HepG2 (cell line): ENCODE measurements around the gene WDR83. TPM values are rescaled to one million over a fixed set of nuclear protein-coding genes. Genes with fewer than 3 reads are reported as not detected.

Source experiments
- ATAC-seq: fragments of 200-7000 bp; cut with Tn5 transposase; 3 replicates; pipeline ENCODE4 v1.9.1; 2020; ENCODE audit warnings: mild to moderate bottlenecking, moderate library complexity
- BruUV-seq: library from RNA; stranded (reverse); fragments of 400-500 nt; replicated peaks from 2 replicates; lab custom pipeline; 2021; lab: Mats Ljungman, UMichigan
- CTCF ChIA-PET: fragments of 300-600 bp; formaldehyde crosslinking; extraction: SDS; loops from one replicate; lab custom pipeline; 2021; ENCODE audit warnings: low total read pairs, inconsistent platforms, low intra/inter-chr PET ratio; lab: Yijun Ruan, JAX
- POLR2A ChIA-PET: fragments of 350-600 bp; sonication (Branson Sonifier 250); formaldehyde crosslinking; loops from one replicate; lab custom pipeline; 2020; ENCODE audit warnings: antibody characterized with exemption, inconsistent platforms; lab: Yijun Ruan, JAX
- DNase-seq: peaks from one replicate; pipeline ENCODE4 v3.0.0-alpha.2; 2015; ENCODE audit warnings: low spot score
- FAIRE-seq: peaks from 3 replicates; lab custom pipeline; 2011; peaks lifted over from hg19 to GRCh38; lab: Jason Lieb, UNC
- H2AFZ ChIP-seq: one replicate; pipeline ENCODE4 v1.6.1; 2011; ENCODE audit warnings: low read length, inconsistent platforms
- H3K27ac ChIP-seq: fragments of 300-600 bp; 3 replicates; pipeline ENCODE4 v1.8.0; 2011; ENCODE audit warnings: mixed run types, mild to moderate bottlenecking, mixed read lengths, low read length, inconsistent platforms; ENCODE audit not compliant: insufficient read depth; ENCODE audit errors: extremely low read length
- H3K27me3 ChIP-seq, 2 experiments: fragments of 200-600 bp in 1 of 2; 2 replicates in 1 of 2; 3 replicates in 1 of 2; pipeline versions ENCODE4 v1.6.0 to v1.8.0; 2011; ENCODE audit warnings: low read length in 2 of 2, mild to moderate bottlenecking in 2 of 2, moderate library complexity in 2 of 2, inconsistent platforms in 1 of 2; ENCODE audit not compliant: insufficient read depth in 2 of 2, control insufficient read depth in 1 of 2
- H3K36me3 ChIP-seq, 2 experiments: fragments of 200-600 bp in 1 of 2; replicated peaks in 1 of 2; 2 replicates in 1 of 2; 3 replicates in 1 of 2; pipeline versions ENCODE4 v1.5.1 to v1.8.0; 2011; ENCODE audit warnings: low read length in 2 of 2, inconsistent platforms in 1 of 2; ENCODE audit not compliant: insufficient read depth in 2 of 2, control insufficient read depth in 1 of 2
- H3K4me1 ChIP-seq: 2 replicates; pipeline ENCODE4 v1.5.1; 2012; ENCODE audit warnings: low read length, inconsistent platforms; ENCODE audit not compliant: insufficient read depth
- H3K4me2 ChIP-seq: 2 replicates; pipeline ENCODE4 v1.6.0; 2011; ENCODE audit warnings: low read depth, low read length, inconsistent platforms
- H3K4me3 ChIP-seq, 3 experiments: fragments of 200-600 bp in 1 of 3; sonication (generic), shearing (Covaris generic) in 1 of 3; replicated peaks in 1 of 3; 2 replicates each; pipeline ENCODE4 v1.5.1; 2011 to 2016; ENCODE audit warnings: low read length in 3 of 3, inconsistent platforms in 2 of 3, low read depth in 2 of 3, mild to moderate bottlenecking in 2 of 3, control low read depth in 1 of 3, mixed read lengths in 1 of 3; ENCODE audit not compliant: insufficient read depth in 1 of 3
- H3K79me2 ChIP-seq: one replicate; pipeline ENCODE4 v1.6.1; 2011; ENCODE audit warnings: low read length, inconsistent platforms; ENCODE audit not compliant: insufficient read depth
- H3K9ac ChIP-seq: 2 replicates; pipeline ENCODE4 v1.6.0; 2011; ENCODE audit warnings: mild to moderate bottlenecking, low read depth, low read length, inconsistent platforms; ENCODE audit not compliant: insufficient read depth
- H3K9me3 ChIP-seq: 2 replicates; pipeline ENCODE4 v1.5.1; 2012; ENCODE audit warnings: mild to moderate bottlenecking, low read length
- H4K20me1 ChIP-seq: 2 replicates; pipeline ENCODE4 v1.6.0; 2011; ENCODE audit warnings: inconsistent platforms, mild to moderate bottlenecking, low read length, moderate library complexity; ENCODE audit not compliant: insufficient read depth
- CEBPB ChIP-seq: IDR thresholded peaks from 2 replicates; pipeline ENCODE4 v1.6.1; 2011; ENCODE audit warnings: low read depth, low read length, improper control_type of control experiment, borderline replicate concordance
- DZIP1 ChIP-seq: sonication (generic); formaldehyde crosslinking; IDR thresholded peaks from 2 replicates; pipeline ENCODE4 v1.5.0; 2020; ENCODE audit warnings: mild to moderate bottlenecking, missing genetic modification reagents
- FOXP4 ChIP-seq: sonication (generic); formaldehyde crosslinking; IDR thresholded peaks from 2 replicates; pipeline ENCODE4 v1.4.0; 2020; ENCODE audit warnings: missing genetic modification reagents
- ZNF160 ChIP-seq: sonication (generic); formaldehyde crosslinking; IDR thresholded peaks from 2 replicates; pipeline ENCODE4 v1.8.0; 2022; ENCODE audit warnings: mild to moderate bottlenecking, inconsistent platforms, missing genetic modification reagents
- ZNF441 ChIP-seq: sonication (generic); formaldehyde crosslinking; IDR thresholded peaks from 2 replicates; pipeline ENCODE4 v1.7.0; 2021; ENCODE audit warnings: missing genetic modification reagents, borderline replicate concordance
- WGBS: methylation state at CpG from one replicate; pipeline ENCODE4 v1.1.6; 2017; ENCODE audit warnings: low lambda C conversion rate; 5-methylcytosine and 5-hydroxymethylcytosine counted together
- in situ Hi-C: cut with HindIII; loops from 2 replicates; pipeline ENCODE4 v1.10.0; 2017; ENCODE audit warnings: low pct_unique_long_range_greater_than_20kb; ENCODE audit not compliant: extremely low pct_ligation_motif_present
- intact Hi-C: fragments of 100-400 bp; cut with micrococcal nuclease; formaldehyde crosslinking; loops from one replicate; pipeline ENCODE4 v1.10.0; 2022; ENCODE audit not compliant: unreplicated experiment
- polyA plus RNA-seq, 8 experiments: library from polyadenylated mRNA; depleted of rRNA in 3 of 8; stranded (reverse) in 7 of 8; unstranded in 1 of 8; fragments of >200 nt; fragmentation: Illumina TruSeq in 4 of 8; extraction: Trizol in 4 of 8; gene quantifications; 2 replicates each; pipeline versions ENCODE4 v1.2.1 to v1.2.3, GENCODE V29; 2011 to 2016; ENCODE audit warnings: low read depth in 4 of 8, missing spikeins in 1 of 8, mixed read lengths in 1 of 8; ENCODE audit not compliant: insufficient read depth in 1 of 8
- total RNA-seq, 5 experiments: library from RNA; depleted of rRNA; stranded (reverse); fragments of >200 nt; fragmentation: Illumina TruSeq; extraction: Trizol; gene quantifications; 2 replicates each; pipeline ENCODE4 v1.2.3, GENCODE V29; 2016; ENCODE audit warnings: low read depth in 1 of 5

Gene WDR83
- total and polyA plus RNA-seq, 2 of the 13 experiments (the other 11 are each of a cell fraction or from before 2014, with no cell fraction given), result 4.5 to 10.7 TPM

- no peak for TF ChIP-seq DZIP1
- TF ChIP-seq ZNF441 (CRISPR knock-in tag), result no peak
- TF ChIP-seq CEBPB, result no peak
Observed at GRCh38 chr19:12664406-12665280, 2.0 kb upstream of the WDR83 start (continued).

GRCh38 chr19:12665281-12665573, 1.4 kb upstream of the WDR83 start:
- H3K9ac ChIP-seq, result no peak overlapping the region
- ATAC-seq, result no peak
- no TSS peak for BruUV-seq
- H3K79me2 ChIP-seq, result peaks cover 28% of the 10 kb centered on the region
- H3K27ac ChIP-seq, result no peak overlapping the region
- peak overlapping the region; percentile 97; the same call in 1 of the 2 replicates for H3K4me2 ChIP-seq
- no peaks in the 10 kb centered on the region; a peak in 1 of 5 replicates for H3K27me3 ChIP-seq
- intact Hi-C loops, result no loop called here
- ChIA-PET CTCF (no interaction called here), POLR2A (no interaction called here)
- no peak overlapping the region for H3K4me3 ChIP-seq
- in situ Hi-C loops, result no loop called here
- 94% methylated on average over 10 of the region's 10 CpGs for WGBS
- H3K36me3 ChIP-seq, result peaks cover 0 to 4% of the 10 kb centered on the region in 2 experiments; a peak in 2 of 5 replicates
- FAIRE-seq, result no peak
- peaks cover 35% of the 10 kb centered on the region for H3K4me1 ChIP-seq
- no peaks in the 10 kb centered on the region for H4K20me1 ChIP-seq
- TF ChIP-seq ZNF160 (CRISPR knock-in tag), result no peak
- TF ChIP-seq FOXP4 (CRISPR knock-in tag), result no peak
- no peak for DNase-seq
- no peak overlapping the region for H2AFZ ChIP-seq
- no peaks in the 10 kb centered on the region for H3K9me3 ChIP-seq
